Activated CD4-positive, alpha-beta T cell treated with anti-CD3 and anti-CD28 coated beads, Interleukin-2, amount 10 ng/mL, durations not matched to agents 7 days and 5 days (primary cell): ENCODE results near the gene MCOLN1. TPM values are rescaled to one million over a fixed set of nuclear protein-coding genes. Genes with fewer than 3 reads are reported as not detected.

Experiments used
- CTCF ChIA-PET: fragments of 350-600 bp; sonication (Branson Sonifier 250); formaldehyde crosslinking; loops from one replicate; lab custom pipeline; 2021; ENCODE audit warnings: antibody characterized with exemption; lab: Charles Lee
- POLR2A ChIA-PET: fragments of 350-600 bp; sonication (Branson Sonifier 250); formaldehyde crosslinking; loops from one replicate; lab custom pipeline; 2021; ENCODE audit warnings: antibody characterized with exemption; lab: Charles Lee
- DNase-seq: peaks from one replicate; pipeline ENCODE4 v3.0.0-alpha.2; 2020
- H3K27ac Mint-ChIP-seq: one replicate; pipeline ENCODE4 v1.8.0; 2021; ENCODE audit warnings: mild to moderate bottlenecking, moderate library complexity, mixed read lengths
- H3K27me3 Mint-ChIP-seq: one replicate; pipeline ENCODE4 v1.8.0; 2021; ENCODE audit warnings: mixed read lengths
- H3K36me3 Mint-ChIP-seq: one replicate; pipeline ENCODE4 v1.8.0; 2021; ENCODE audit warnings: low read depth, mixed read lengths
- H3K4me1 Mint-ChIP-seq: one replicate; pipeline ENCODE4 v1.8.0; 2021; ENCODE audit warnings: mixed read lengths
- H3K4me3 Mint-ChIP-seq: one replicate; pipeline ENCODE4 v1.8.0; 2021; ENCODE audit warnings: mild to moderate bottlenecking, moderate library complexity, mixed read lengths
- H3K9me3 Mint-ChIP-seq: one replicate; pipeline ENCODE4 v1.8.0; 2021; ENCODE audit warnings: mixed read lengths
- total RNA-seq, 2 experiments: library from RNA; stranded (reverse); gene quantifications; one replicate each; pipeline ENCODE4 v1.2.3, GENCODE V29; 2021

Gene MCOLN1
- total RNA-seq, 2 experiments from 2014 or later, result 13.2 to 14.8 TPM

- peaks cover 14% of the 10 kb centered on the region for H3K27me3 Mint-ChIP-seq
- ChIA-PET POLR2A (no interaction called here), CTCF (interaction anchor here (0.6 to 1.1 kb wide), 3 partner anchors 8 to 160 kb away, joined by 3 read pairs; partner anchors contain the start of gene TRAPPC5)
- H3K4me3 Mint-ChIP-seq, result no peak overlapping the region
- no peak overlapping the region for H3K27ac Mint-ChIP-seq
- no peaks in the 10 kb centered on the region for H3K36me3 Mint-ChIP-seq
- peaks cover 19% of the 10 kb centered on the region for H3K4me1 Mint-ChIP-seq
- no peaks in the 10 kb centered on the region for H3K9me3 Mint-ChIP-seq
- DNase-seq, result no peak
Measured at GRCh38 chr19:7520131-7521051, 2.0 kb upstream of the MCOLN1 start.

- CTCF ChIA-PET, result interaction anchor here (0.6 to 2.3 kb wide), 8 partner anchors 9 to 419 kb away, joined by 3 to 9 read pairs (median 3); partner anchors contain the start of gene PNPLA6
- POLR2A ChIA-PET, result interaction anchor here (1.4 kb wide), 1 partner anchor 13 kb away, joined by 3 read pairs; no protein-coding TSS in a partner anchor
- H3K9me3 Mint-ChIP-seq, result no peaks in the 10 kb centered on the region
- peak overlapping the region; percentile 70 for H3K4me3 Mint-ChIP-seq
- peaks cover 16% of the 10 kb centered on the region for H3K4me1 Mint-ChIP-seq
- H3K27me3 Mint-ChIP-seq, result peaks cover 9% of the 10 kb centered on the region
- H3K27ac Mint-ChIP-seq, result peak overlapping the region; percentile 83
- no peak for DNase-seq
- H3K36me3 Mint-ChIP-seq, result peaks cover 2% of the 10 kb centered on the region
Measured at GRCh38 chr19:7521551-7522071, 813 bp upstream of the MCOLN1 start.

GRCh38 chr19:7522923-7523667 is 671 bp downstream of the MCOLN1 start:
- Mint-ChIP-seq H3K4me3 (peak overlapping the region; percentile 68), H3K4me1 (peaks cover 13% of the 10 kb centered on the region), H3K36me3 (peaks cover 6% of the 10 kb centered on the region), H3K27ac (peak overlapping the region; percentile 31), H3K27me3 (no peaks in the 10 kb centered on the region), H3K9me3 (no peaks in the 10 kb centered on the region)
- ChIA-PET POLR2A (interaction anchor here (0.6 to 1.4 kb wide), 3 partner anchors 12 to 523 kb away, joined by 3 to 6 read pairs (median 4); no protein-coding TSS in a partner anchor), CTCF (interaction anchor here (0.8 to 2.3 kb wide), 7 partner anchors 11 to 158 kb away, joined by 3 to 9 read pairs (median 3); partner anchors contain the start of gene PNPLA6)
- DNase-seq, result no peak

- Mint-ChIP-seq H3K27me3 (no peaks in the 10 kb centered on the region), H3K27ac (no peak overlapping the region), H3K4me1 (peaks cover 13% of the 10 kb centered on the region), H3K9me3 (no peaks in the 10 kb centered on the region), H3K4me3 (no peak overlapping the region), H3K36me3 (peaks cover 6% of the 10 kb centered on the region)
- no peak for DNase-seq
- ChIA-PET POLR2A (no interaction called here), CTCF (no interaction called here)
Measured at GRCh38 chr19:7524523-7524922, 2.1 kb downstream of the MCOLN1 start.

GRCh38 chr19:7524992-7525739 is 2.7 kb downstream of the MCOLN1 start:
- Mint-ChIP-seq H3K27ac (no peak overlapping the region), H3K4me3 (no peak overlapping the region), H3K36me3 (peaks cover 6% of the 10 kb centered on the region), H3K27me3 (no peaks in the 10 kb centered on the region), H3K4me1 (peaks cover 13% of the 10 kb centered on the region), H3K9me3 (no peaks in the 10 kb centered on the region)
- no peak for DNase-seq
- ChIA-PET POLR2A (no interaction called here), CTCF (no interaction called here)

GRCh38 chr19:7526059-7526929 is 3.9 kb downstream of the MCOLN1 start:
- peaks cover 6% of the 10 kb centered on the region for H3K36me3 Mint-ChIP-seq
- H3K4me3 Mint-ChIP-seq, result no peak overlapping the region
- peaks cover 13% of the 10 kb centered on the region for H3K4me1 Mint-ChIP-seq
- POLR2A ChIA-PET, result no interaction called here
- DNase-seq, result no peak
- CTCF ChIA-PET, result no interaction called here
- no peaks in the 10 kb centered on the region for H3K27me3 Mint-ChIP-seq
- no peak overlapping the region for H3K27ac Mint-ChIP-seq
- no peaks in the 10 kb centered on the region for H3K9me3 Mint-ChIP-seq

GRCh38 chr19:7527516-7528191 is 5.2 kb downstream of the MCOLN1 start:
- Mint-ChIP-seq H3K27ac (no peak overlapping the region), H3K36me3 (peaks cover 8% of the 10 kb centered on the region), H3K27me3 (no peaks in the 10 kb centered on the region), H3K9me3 (no peaks in the 10 kb centered on the region), H3K4me1 (peaks cover 5% of the 10 kb centered on the region), H3K4me3 (no peak overlapping the region)
- no peak for DNase-seq
- CTCF ChIA-PET, result no interaction called here
- POLR2A ChIA-PET, result no interaction called here

- Mint-ChIP-seq H3K27me3 (no peaks in the 10 kb centered on the region), H3K4me1 (peaks cover 7% of the 10 kb centered on the region)
- CTCF ChIA-PET, result no interaction called here
Measured at GRCh38 chr19:7528192-7528519, 5.7 kb downstream of the MCOLN1 start.

GRCh38 chr19:7528522-7529245 is 6.3 kb downstream of the MCOLN1 start:
- Mint-ChIP-seq H3K4me1 (peaks cover 7% of the 10 kb centered on the region), H3K4me3 (no peak overlapping the region), H3K27me3 (no peaks in the 10 kb centered on the region), H3K36me3 (peaks cover 8% of the 10 kb centered on the region), H3K9me3 (no peaks in the 10 kb centered on the region), H3K27ac (no peak overlapping the region)
- POLR2A ChIA-PET, result no interaction called here
- CTCF ChIA-PET, result interaction anchor here (0.6 kb wide), 1 partner anchor 10 kb away, joined by 5 read pairs; no protein-coding TSS in a partner anchor
- no peak for DNase-seq

More at GRCh38 chr19:7528192-7528519, 5.7 kb downstream of the MCOLN1 start:
- H3K36me3 Mint-ChIP-seq, result peaks cover 8% of the 10 kb centered on the region
- no peaks in the 10 kb centered on the region for H3K9me3 Mint-ChIP-seq
- no peak overlapping the region for H3K27ac Mint-ChIP-seq
- POLR2A ChIA-PET, result no interaction called here
- DNase-seq, result no peak
- no peak overlapping the region for H3K4me3 Mint-ChIP-seq

- H3K4me1 Mint-ChIP-seq, result peaks cover 9% of the 10 kb centered on the region
- no peak for DNase-seq
- no peaks in the 10 kb centered on the region for H3K27me3 Mint-ChIP-seq
- peaks cover 8% of the 10 kb centered on the region for H3K36me3 Mint-ChIP-seq
- POLR2A ChIA-PET, result no interaction called here
- H3K9me3 Mint-ChIP-seq, result no peaks in the 10 kb centered on the region
- no peak overlapping the region for H3K27ac Mint-ChIP-seq
- no peak overlapping the region for H3K4me3 Mint-ChIP-seq
- CTCF ChIA-PET, result interaction anchor here (0.6 kb wide), 1 partner anchor 11 kb away, joined by 5 read pairs; no protein-coding TSS in a partner anchor
Measured at GRCh38 chr19:7529246-7529600, 6.8 kb downstream of the MCOLN1 start.
